ENCODE data around the gene KLHL1.

- TF ChIP-seq CTCF (IDR thresholded peaks at IDR 0.05): no peak
- no peak for TF ChIP-seq EZH2 (IDR thresholded peaks at IDR 0.05)
These were observed 21.0 kb downstream of the KLHL1 start for GRCh38 chr13:70087247-70087646.

Measured in neural progenitor cell (in vitro differentiated cells).